GM21526 (cell line): Measurements from ENCODE around the gene CCDC190.
"Not testable (repeated sequence)": the region's sequence is repeated elsewhere in the genome, so short reads cannot be mapped to it uniquely, and the experiment has no call there.

ENCODE experiments used
- ATAC-seq: cut with Tn5 transposase; IDR thresholded peaks from one replicate; pipeline ENCODE4 v1.9.1; 2021; ENCODE audit warnings: moderate library complexity; ENCODE audit not compliant: unreplicated experiment, low FRiP score

CCDC190 gene

GRCh38 chr1:162838863-162839262 lies 22.1 kb downstream of the CCDC190 start:
- no peak for ATAC-seq

- ATAC-seq = peak; percentile 97
Measured at GRCh38 chr1:162835157-162835899, 25.6 kb downstream of the CCDC190 start.

GRCh38 chr1:162832470-162832869 lies 28.5 kb downstream of the CCDC190 start:
- ATAC-seq = no peak

- no peak for ATAC-seq
Measured at GRCh38 chr1:162829268-162829667, 31.7 kb downstream of the CCDC190 start.

- no peak for ATAC-seq
Measured at GRCh38 chr1:162823771-162824525, 37.0 kb downstream of the CCDC190 start.

GRCh38 chr1:162823231-162823630 lies 37.7 kb downstream of the CCDC190 start:
- ATAC-seq = no peak

GRCh38 chr1:162822391-162823200 lies 38.4 kb downstream of the CCDC190 start:
- ATAC-seq = no peak

- ATAC-seq = not testable (repeated sequence)
Measured at GRCh38 chr1:162818666-162819065, 42.3 kb downstream of the CCDC190 start.

GRCh38 chr1:162818136-162818535 lies 42.8 kb downstream of the CCDC190 start:
- not testable (repeated sequence) for ATAC-seq

GRCh38 chr1:162812357-162812756 lies 48.6 kb downstream of the CCDC190 start:
- ATAC-seq = not testable (repeated sequence)

- ATAC-seq = not testable (repeated sequence)
Measured at GRCh38 chr1:162807503-162807902, 53.5 kb downstream of the CCDC190 start.
